Measurements from ENCODE around the gene ERMN. TPM values are rescaled to one million over a fixed set of nuclear protein-coding genes. Genes with fewer than 3 reads are reported as not detected.

Gene ERMN
- total and polyA plus RNA-seq, 2 experiments from 2014 or later = not detected

GRCh38 chr2:157324331-157324843 is 1.2 kb downstream of the ERMN start:
- Histone ChIP-seq H3K79me2 (ENCODE audit: insufficient read depth) (no peaks in the 10 kb centered on the region), H3K4me2 (ENCODE audit: unreplicated experiment) (no peak overlapping the region), H3K36me3 (ENCODE audit: low read depth) (no peaks in the 10 kb centered on the region), H3K9ac (no peak overlapping the region), H3K27me3 (replicated peaks; ENCODE audit: insufficient read depth) (no peaks in the 10 kb centered on the region), H3K9me2 (ENCODE audit: insufficient read depth) (no peaks in the 10 kb centered on the region), H2AFZ (no peak overlapping the region), H3K9me3 (ENCODE audit: low read depth) (no peaks in the 10 kb centered on the region), H3K4me1 (ENCODE audit: insufficient read depth) (0 out of 2 replicates have a peak, but pooled peaks cover 12% of the 10 kb centered on the region), H3K27ac (no peak overlapping the region), H3F3A (ENCODE audit: insufficient read depth) (no peaks in the 10 kb centered on the region), H4K20me1 (ENCODE audit: insufficient read depth) (no peaks in the 10 kb centered on the region), H3K4me3 (no peak overlapping the region)
- WGBS, 2 experiments (ENCODE audit: low coverage in 1 of 2, low lambda C conversion rate in 2 of 2, missing lambda C conversion rate in 2 of 2) = 88 to 96% methylated on average over 2 of the region's 2 CpGs
- DNase-seq = no peak
- TF ChIP-seq EZH2phosphoT487 (IDR thresholded peaks at IDR 0.05; ENCODE audit: insufficient read depth, low read depth) (no peak), EZH2 (IDR thresholded peaks at IDR 0.05; ENCODE audit: insufficient read depth, poor library complexity, severe bottlenecking) (no peak)
- in situ Hi-C loops (cut with MboI) = no loop called here

DNA sequence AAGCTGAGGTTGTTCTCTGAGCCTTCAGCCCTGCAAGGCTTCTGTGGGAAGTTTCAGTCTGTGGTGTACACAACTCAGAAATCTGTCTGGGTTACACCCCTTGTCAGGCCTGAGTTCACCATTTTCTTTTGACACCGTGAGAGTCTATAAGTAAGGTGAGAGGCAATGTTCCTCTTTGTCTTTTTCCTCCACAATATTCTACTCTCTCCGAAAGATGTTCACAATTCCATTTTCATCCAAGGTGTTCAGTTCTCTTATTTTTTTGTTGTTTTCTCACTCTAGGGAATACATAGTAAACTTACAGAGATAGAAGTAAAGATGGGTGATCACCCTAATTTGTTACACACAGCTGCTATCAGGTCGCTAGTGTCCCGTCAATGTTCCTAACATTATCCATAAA is 3.2 kb downstream of the ERMN start:
- no peaks in the 10 kb centered on the region for H3K79me2 ChIP-seq (ENCODE audit: insufficient read depth)
- H3K9ac ChIP-seq = no peak overlapping the region
- WGBS, 2 experiments (ENCODE audit: low coverage in 1 of 2, low lambda C conversion rate in 2 of 2, missing lambda C conversion rate in 2 of 2) = 90 to 94% methylated on average over 4 of the region's 4 CpGs
- in situ Hi-C loops (cut with MboI) = no loop called here
- 0 out of 2 replicates have a peak, but pooled peaks cover 6% of the 10 kb centered on the region for H3K4me1 ChIP-seq (ENCODE audit: insufficient read depth)
- no peaks in the 10 kb centered on the region for H3K9me2 ChIP-seq (ENCODE audit: insufficient read depth)
- H3K27ac ChIP-seq = no peak overlapping the region
- H3K9me3 ChIP-seq (ENCODE audit: low read depth) = no peaks in the 10 kb centered on the region
- H2AFZ ChIP-seq = no peak overlapping the region
- no peaks in the 10 kb centered on the region for H3K27me3 ChIP-seq (replicated peaks; ENCODE audit: insufficient read depth)
- no peak overlapping the region for H3K4me3 ChIP-seq
- DNase-seq = no peak
- TF ChIP-seq EZH2 (IDR thresholded peaks at IDR 0.05; ENCODE audit: insufficient read depth, poor library complexity, severe bottlenecking) (no peak), EZH2phosphoT487 (IDR thresholded peaks at IDR 0.05; ENCODE audit: insufficient read depth, low read depth) (no peak)
- no peak overlapping the region for H3K4me2 ChIP-seq (ENCODE audit: unreplicated experiment)
- H4K20me1 ChIP-seq (ENCODE audit: insufficient read depth) = no peaks in the 10 kb centered on the region
- H3K36me3 ChIP-seq (ENCODE audit: low read depth) = no peaks in the 10 kb centered on the region
- peaks cover 9% of the 10 kb centered on the region; the same call in 1 of the 2 replicates for H3F3A ChIP-seq (ENCODE audit: insufficient read depth)

- Histone ChIP-seq H3K4me3 (no peak overlapping the region), H4K20me1 (ENCODE audit: insufficient read depth) (no peaks in the 10 kb centered on the region), H3K9ac (no peak overlapping the region), H3K27ac (no peak overlapping the region), H3K36me3 (ENCODE audit: low read depth) (no peaks in the 10 kb centered on the region), H2AFZ (no peak overlapping the region), H3F3A (ENCODE audit: insufficient read depth) (peaks cover 9% of the 10 kb centered on the region; the same call in 1 of the 2 replicates), H3K9me3 (ENCODE audit: low read depth) (no peaks in the 10 kb centered on the region), H3K9me2 (ENCODE audit: insufficient read depth) (no peaks in the 10 kb centered on the region), H3K4me2 (ENCODE audit: unreplicated experiment) (no peak overlapping the region), H3K4me1 (ENCODE audit: insufficient read depth) (0 out of 2 replicates have a peak, but pooled peaks cover 6% of the 10 kb centered on the region), H3K79me2 (ENCODE audit: insufficient read depth) (no peaks in the 10 kb centered on the region), H3K27me3 (replicated peaks; ENCODE audit: insufficient read depth) (no peaks in the 10 kb centered on the region)
- in situ Hi-C loops (cut with MboI) = no loop called here
- TF ChIP-seq EZH2phosphoT487 (IDR thresholded peaks at IDR 0.05; ENCODE audit: insufficient read depth, low read depth) (no peak), EZH2 (IDR thresholded peaks at IDR 0.05; ENCODE audit: insufficient read depth, poor library complexity, severe bottlenecking) (no peak)
- no peak for DNase-seq
- 54 to 61% methylated on average over 2 of the region's 2 CpGs for WGBS, 2 experiments (ENCODE audit: low coverage in 1 of 2, low lambda C conversion rate in 2 of 2, missing lambda C conversion rate in 2 of 2)
Measured at GRCh38 chr2:157321466-157321865, 4.2 kb downstream of the ERMN start.

GRCh38 chr2:157320409-157320808 is 5.2 kb downstream of the ERMN start:
- TF ChIP-seq EZH2 (IDR thresholded peaks at IDR 0.05; ENCODE audit: insufficient read depth, poor library complexity, severe bottlenecking) (no peak), EZH2phosphoT487 (IDR thresholded peaks at IDR 0.05; ENCODE audit: insufficient read depth, low read depth) (no peak)
- H3K9ac ChIP-seq = no peak overlapping the region
- no peak overlapping the region for H3K4me3 ChIP-seq
- no peaks in the 10 kb centered on the region for H4K20me1 ChIP-seq (ENCODE audit: insufficient read depth)
- in situ Hi-C loops (cut with MboI) = no loop called here
- H3K4me2 ChIP-seq (ENCODE audit: unreplicated experiment) = no peak overlapping the region
- no peaks in the 10 kb centered on the region for H3K36me3 ChIP-seq (ENCODE audit: low read depth)
- H3F3A ChIP-seq (ENCODE audit: insufficient read depth) = peaks cover 9% of the 10 kb centered on the region; the same call in 1 of the 2 replicates
- H3K9me3 ChIP-seq (ENCODE audit: low read depth) = no peaks in the 10 kb centered on the region
- H2AFZ ChIP-seq = no peak overlapping the region
- H3K27me3 ChIP-seq (replicated peaks; ENCODE audit: insufficient read depth) = no peaks in the 10 kb centered on the region
- H3K27ac ChIP-seq = no peak overlapping the region
- H3K79me2 ChIP-seq (ENCODE audit: insufficient read depth) = no peaks in the 10 kb centered on the region
- no peak for DNase-seq
- H3K9me2 ChIP-seq (ENCODE audit: insufficient read depth) = no peaks in the 10 kb centered on the region
- peaks cover 8% of the 10 kb centered on the region; the same call in 1 of the 2 replicates for H3K4me1 ChIP-seq (ENCODE audit: insufficient read depth)

GRCh38 chr2:157319795-157320194 is 5.8 kb downstream of the ERMN start:
- DNase-seq = no peak
- H3K27me3 ChIP-seq (replicated peaks; ENCODE audit: insufficient read depth) = no peaks in the 10 kb centered on the region
- H3F3A ChIP-seq (ENCODE audit: insufficient read depth) = peaks cover 9% of the 10 kb centered on the region; the same call in 1 of the 2 replicates
- WGBS, 2 experiments (ENCODE audit: low coverage in 1 of 2, low lambda C conversion rate in 2 of 2, missing lambda C conversion rate in 2 of 2) = 89 to 91% methylated on average over 2 of the region's 2 CpGs
- H3K79me2 ChIP-seq (ENCODE audit: insufficient read depth) = no peaks in the 10 kb centered on the region
- H3K4me1 ChIP-seq (ENCODE audit: insufficient read depth) = peaks cover 14% of the 10 kb centered on the region; the same call in 1 of the 2 replicates
- H3K4me2 ChIP-seq (ENCODE audit: unreplicated experiment) = no peak overlapping the region
- H4K20me1 ChIP-seq (ENCODE audit: insufficient read depth) = no peaks in the 10 kb centered on the region
- no peak for TF ChIP-seq EZH2 (IDR thresholded peaks at IDR 0.05; ENCODE audit: insufficient read depth, poor library complexity, severe bottlenecking)
- no peak for TF ChIP-seq EZH2phosphoT487 (IDR thresholded peaks at IDR 0.05; ENCODE audit: insufficient read depth, low read depth)
- no peak overlapping the region for H3K27ac ChIP-seq
- no peak overlapping the region for H2AFZ ChIP-seq
- no peak overlapping the region for H3K9ac ChIP-seq
- H3K9me3 ChIP-seq (ENCODE audit: low read depth) = no peaks in the 10 kb centered on the region
- H3K9me2 ChIP-seq (ENCODE audit: insufficient read depth) = no peaks in the 10 kb centered on the region
- no peaks in the 10 kb centered on the region for H3K36me3 ChIP-seq (ENCODE audit: low read depth)
- H3K4me3 ChIP-seq = no peak overlapping the region
- in situ Hi-C loops (cut with MboI) = no loop called here
